IPS-11a (cell line): Measurements from ENCODE around the gene SNX17.
"Not testable (repeated sequence)": the region's sequence is repeated elsewhere in the genome, so short reads cannot be mapped to it uniquely, and the experiment has no call there.

Source experiments
- H3K4me3 ChIP-seq: one replicate; pipeline ENCODE4 v1.5.1; 2013; ENCODE audit warnings: low read depth, low read length, control low read depth

The SNX17 gene

GRCh38 chr2:27393225-27393624, 22.8 kb downstream of the SNX17 start:
- no peak overlapping the region for H3K4me3 ChIP-seq

- no peak overlapping the region for H3K4me3 ChIP-seq
These were observed 28.5 kb downstream of the SNX17 start for GRCh38 chr2:27398962-27399361.

GRCh38 chr2:27400348-27401135, 30.1 kb downstream of the SNX17 start:
- H3K4me3 ChIP-seq: no peak overlapping the region

- peak overlapping the region; percentile 97 for H3K4me3 ChIP-seq
These were observed 37.5 kb downstream of the SNX17 start for GRCh38 chr2:27407798-27408491.

- peak overlapping the region; percentile 97 for H3K4me3 ChIP-seq
These were observed 38.3 kb downstream of the SNX17 start for GRCh38 chr2:27408601-27409320.

- peak within 1 kb of the TSS; percentile 97 for H3K4me3 ChIP-seq
These were observed 39.1 kb downstream of the SNX17 start, which contains the start of gene PPM1G for GRCh38 chr2:27409321-27410073. PPM1G (minus strand) TSS chr2:27409591; CDS start chr2:27409422, 169 bp downstream.

- no peak overlapping the region for H3K4me3 ChIP-seq
These were observed 42.2 kb downstream of the SNX17 start for GRCh38 chr2:27412419-27413152.

GRCh38 chr2:27416151-27416550, 45.7 kb downstream of the SNX17 start:
- no peak overlapping the region for H3K4me3 ChIP-seq

- H3K4me3 ChIP-seq: no peak overlapping the region
These were observed 50.6 kb downstream of the SNX17 start for GRCh38 chr2:27420996-27421395.

- H3K4me3 ChIP-seq: no peak overlapping the region
These were observed 51.3 kb downstream of the SNX17 start for GRCh38 chr2:27421660-27422250.

- H3K4me3 ChIP-seq: no peak overlapping the region
These were observed 52.5 kb downstream of the SNX17 start for GRCh38 chr2:27422958-27423357.

GRCh38 chr2:27425039-27425438, 54.6 kb downstream of the SNX17 start:
- not testable (repeated sequence) for H3K4me3 ChIP-seq
